GM12891 (cell line): Measurements from ENCODE around the gene SAMD5.
"Not testable (repeated sequence)": the region's sequence is repeated elsewhere in the genome, so short reads cannot be mapped to it uniquely, and the experiment has no call there.

Experiments used
- POLR2A ChIP-seq: IDR thresholded peaks from 2 replicates; pipeline ENCODE4 v1.6.1; 2011; ENCODE audit warnings: low read depth, low read length, control low read depth
- POLR2AphosphoS5 ChIP-seq: IDR thresholded peaks from 2 replicates; pipeline ENCODE4 v1.6.1; 2011; ENCODE audit warnings: low read depth, low read length, control low read depth
- SPI1 ChIP-seq: IDR thresholded peaks from 2 replicates; pipeline ENCODE4 v1.6.1; 2011; ENCODE audit warnings: low read depth, low read length, control low read depth

DNA sequence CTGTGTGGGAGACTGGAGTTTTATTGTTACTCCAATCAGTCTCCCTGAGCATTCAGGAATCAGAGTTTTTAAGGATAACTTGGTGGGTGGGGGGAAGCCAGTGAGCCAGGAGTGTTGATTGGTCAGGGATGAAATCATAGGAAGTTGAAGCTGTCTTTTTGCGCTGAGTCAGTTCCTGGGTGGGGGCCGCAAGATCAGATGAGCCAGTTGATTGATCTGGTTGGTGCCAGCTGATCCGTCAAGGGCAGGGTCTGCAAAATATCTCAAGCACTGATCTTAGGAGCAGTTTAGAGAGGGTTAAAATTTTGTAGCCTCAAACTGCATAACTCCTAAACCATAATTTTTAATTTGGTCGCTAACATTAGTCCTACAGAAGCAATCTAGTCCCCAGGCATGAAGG is 33.9 kb downstream of the SAMD5 start:
- TF ChIP-seq POLR2A, POLR2AphosphoS5, SPI1: not testable (repeated sequence)
